Loucy (cell line): ENCODE results near the gene AGAP3.

Source experiments
- H2AFZ ChIP-seq: fragments of 200-600 bp; sonication (generic); 2 replicates; pipeline ENCODE4 v1.6.0; 2016; ENCODE audit warnings: antibody characterized with exemption, mild to moderate bottlenecking, low read length, moderate library complexity
- H3F3A ChIP-seq: fragments of 200-600 bp; 2 replicates; pipeline ENCODE4 v1.6.0; 2016; ENCODE audit warnings: antibody characterized with exemption, low read depth, mild to moderate bottlenecking
- H3K27me3 ChIP-seq: fragments of 200-600 bp; sonication (generic); 2 replicates; pipeline ENCODE4 v1.6.1; 2014; ENCODE audit warnings: low read length, mild to moderate bottlenecking; ENCODE audit not compliant: insufficient read depth, poor library complexity, severe bottlenecking
- H3K36me3 ChIP-seq: fragments of 200-600 bp; sonication (generic); 2 replicates; pipeline ENCODE4 v1.6.1; 2016; ENCODE audit warnings: low read length; ENCODE audit not compliant: insufficient read depth
- H3K4me1 ChIP-seq: fragments of 200-600 bp; sonication (generic); 2 replicates; pipeline ENCODE4 v1.5.1; 2014; ENCODE audit warnings: low read length, mild to moderate bottlenecking; ENCODE audit not compliant: insufficient read depth, poor library complexity, severe bottlenecking
- H3K4me2 ChIP-seq: fragments of 200-600 bp; sonication (generic); 2 replicates; pipeline ENCODE4 v1.6.0; 2014; ENCODE audit warnings: antibody characterized with exemption, low read length, low read depth, mild to moderate bottlenecking; ENCODE audit not compliant: poor library complexity, severe bottlenecking
- H3K4me3 ChIP-seq: fragments of 200-600 bp; sonication (generic); 2 replicates; pipeline ENCODE4 v1.5.1; 2014; ENCODE audit warnings: low read length, mild to moderate bottlenecking, mixed read lengths; ENCODE audit not compliant: poor library complexity, severe bottlenecking
- H3K79me2 ChIP-seq: fragments of 200-600 bp; sonication (generic); 2 replicates; pipeline ENCODE4 v1.6.1; 2014; ENCODE audit warnings: low read length; ENCODE audit not compliant: insufficient read depth
- H3K9ac ChIP-seq: fragments of 200-600 bp; sonication (generic); 2 replicates; pipeline ENCODE4 v1.6.0; 2014; ENCODE audit warnings: mild to moderate bottlenecking, low read depth, low read length, moderate library complexity; ENCODE audit not compliant: poor library complexity, severe bottlenecking
- H3K9me2 ChIP-seq: fragments of 200-600 bp; sonication (generic); replicated peaks from 2 replicates; pipeline ENCODE4 v1.6.1; 2016; ENCODE audit warnings: low read depth, low read length, mixed read lengths
- H3K9me3 ChIP-seq: fragments of 200-600 bp; sonication (generic); 2 replicates; pipeline ENCODE4 v1.6.1; 2014; ENCODE audit warnings: mild to moderate bottlenecking, antibody characterized with exemption, low read length, low read depth; ENCODE audit not compliant: insufficient read depth
- H4K20me1 ChIP-seq: fragments of 200-600 bp; sonication (generic); 2 replicates; pipeline ENCODE4 v1.6.0; 2014; ENCODE audit warnings: antibody characterized with exemption, low read length, mild to moderate bottlenecking; ENCODE audit not compliant: insufficient read depth, poor library complexity, severe bottlenecking
- EZH2phosphoT487 ChIP-seq: fragments of 200-600 bp; IDR thresholded peaks from 2 replicates; pipeline ENCODE4 v1.6.1; 2018; ENCODE audit warnings: antibody characterized with exemption, mild to moderate bottlenecking, moderate library complexity, borderline replicate concordance
- TF ChIP-seq, protein P1 (sequence below): fragments of 200-600 bp; sonication (generic); conservative IDR thresholded peaks from 2 replicates; pipeline ENCODE4 v1.5.1; 2014; ENCODE audit warnings: mild to moderate bottlenecking, antibody characterized with exemption, low read length

The AGAP3 gene

DNA sequence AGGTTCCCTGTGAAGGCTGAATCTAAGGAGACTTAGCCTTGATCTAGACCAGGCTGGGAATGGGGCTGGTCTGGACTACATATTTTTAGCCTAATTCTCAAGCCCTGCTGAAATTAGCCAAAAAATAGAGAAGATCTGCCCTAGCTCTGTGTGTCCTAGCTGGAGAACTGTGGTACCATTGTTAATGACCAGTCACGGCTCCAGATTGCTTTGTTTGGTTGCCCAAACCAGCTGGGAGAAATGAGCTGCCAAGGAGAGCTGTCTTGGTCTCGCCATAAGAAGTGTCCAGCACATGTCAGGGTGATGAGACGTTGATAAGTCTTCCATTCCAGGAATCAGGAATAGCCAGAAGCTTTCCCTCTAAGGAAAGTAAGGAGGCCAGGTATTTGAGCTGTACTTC is 60.5 kb downstream of the AGAP3 start:
- Histone ChIP-seq H3K27me3 (no peaks in the 10 kb centered on the region), H3K4me2 (no peak overlapping the region), H3K36me3 (peaks cover 12% of the 10 kb centered on the region; the same call in 1 of the 2 replicates), H3K9me3 (no peaks in the 10 kb centered on the region), H4K20me1 (no peaks in the 10 kb centered on the region), H2AFZ (no peak overlapping the region), H3K4me3 (no peak overlapping the region), H3K9me2 (no peaks in the 10 kb centered on the region), H3K79me2 (no peaks in the 10 kb centered on the region), H3K4me1 (no peaks in the 10 kb centered on the region), H3F3A (no peaks in the 10 kb centered on the region), H3K9ac (no peak overlapping the region)
- no peak for TF ChIP-seq EZH2phosphoT487
- TF ChIP-seq, protein P1, sequence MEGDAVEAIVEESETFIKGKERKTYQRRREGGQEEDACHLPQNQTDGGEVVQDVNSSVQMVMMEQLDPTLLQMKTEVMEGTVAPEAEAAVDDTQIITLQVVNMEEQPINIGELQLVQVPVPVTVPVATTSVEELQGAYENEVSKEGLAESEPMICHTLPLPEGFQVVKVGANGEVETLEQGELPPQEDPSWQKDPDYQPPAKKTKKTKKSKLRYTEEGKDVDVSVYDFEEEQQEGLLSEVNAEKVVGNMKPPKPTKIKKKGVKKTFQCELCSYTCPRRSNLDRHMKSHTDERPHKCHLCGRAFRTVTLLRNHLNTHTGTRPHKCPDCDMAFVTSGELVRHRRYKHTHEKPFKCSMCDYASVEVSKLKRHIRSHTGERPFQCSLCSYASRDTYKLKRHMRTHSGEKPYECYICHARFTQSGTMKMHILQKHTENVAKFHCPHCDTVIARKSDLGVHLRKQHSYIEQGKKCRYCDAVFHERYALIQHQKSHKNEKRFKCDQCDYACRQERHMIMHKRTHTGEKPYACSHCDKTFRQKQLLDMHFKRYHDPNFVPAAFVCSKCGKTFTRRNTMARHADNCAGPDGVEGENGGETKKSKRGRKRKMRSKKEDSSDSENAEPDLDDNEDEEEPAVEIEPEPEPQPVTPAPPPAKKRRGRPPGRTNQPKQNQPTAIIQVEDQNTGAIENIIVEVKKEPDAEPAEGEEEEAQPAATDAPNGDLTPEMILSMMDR: no peak

DNA sequence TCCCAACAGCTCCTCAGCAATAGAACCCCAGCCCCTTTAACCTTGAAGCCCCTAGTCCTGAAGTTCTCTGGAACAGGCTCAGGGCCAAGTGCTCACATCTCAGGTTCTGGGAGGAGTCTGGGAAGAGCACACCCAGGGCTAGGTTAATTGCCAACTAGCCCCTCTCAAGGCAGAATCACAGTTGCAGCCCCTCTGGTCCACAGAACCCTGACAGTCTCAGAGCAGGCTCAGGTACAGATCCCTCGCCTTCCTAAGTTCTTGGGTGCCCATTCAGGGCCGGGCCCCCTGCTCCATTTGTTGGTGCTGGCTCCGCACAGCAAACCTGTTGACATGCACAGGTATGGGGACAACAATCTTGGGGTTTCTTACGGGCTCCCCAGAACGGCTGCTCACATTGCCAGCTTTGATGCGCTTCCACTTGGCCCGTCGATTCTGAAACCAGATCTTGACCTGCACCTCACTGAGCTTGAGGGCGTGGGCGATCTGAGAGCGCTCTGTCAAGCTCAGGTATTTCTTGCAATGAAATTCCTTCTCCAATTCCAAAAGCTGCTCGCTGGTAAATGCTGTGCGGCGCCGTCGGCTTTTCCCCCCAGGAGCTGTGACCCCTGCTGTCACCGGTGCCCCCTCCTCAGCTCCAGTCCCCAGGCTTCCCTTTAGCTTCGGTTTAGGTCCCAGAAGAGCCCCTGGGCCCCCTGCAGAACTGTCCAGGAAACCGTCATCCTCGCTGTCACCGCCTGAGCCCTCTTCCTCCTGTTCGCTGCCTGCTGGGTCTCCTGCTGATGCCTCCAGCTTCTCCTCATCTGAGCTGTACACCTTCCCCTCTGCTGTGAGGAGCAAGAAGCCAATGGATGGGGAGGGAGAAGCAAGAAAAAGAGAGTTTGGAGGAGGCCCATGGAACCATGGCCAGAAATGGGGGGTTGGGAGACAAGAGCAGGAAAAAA is 62.3 kb downstream of the AGAP3 start:
- Histone ChIP-seq H3K27me3 (no peaks in the 10 kb centered on the region), H3K9me3 (no peaks in the 10 kb centered on the region), H2AFZ (no peak overlapping the region), H3K36me3 (peaks cover 7% of the 10 kb centered on the region; the same call in 1 of the 2 replicates), H3K9ac (no peak overlapping the region), H3K4me3 (no peak overlapping the region), H3K4me1 (no peaks in the 10 kb centered on the region), H3K79me2 (no peaks in the 10 kb centered on the region), H4K20me1 (no peaks in the 10 kb centered on the region), H3F3A (no peaks in the 10 kb centered on the region), H3K9me2 (no peaks in the 10 kb centered on the region), H3K4me2 (no peak overlapping the region)
- TF ChIP-seq, protein P1: no peak
- TF ChIP-seq EZH2phosphoT487: no peak

DNA sequence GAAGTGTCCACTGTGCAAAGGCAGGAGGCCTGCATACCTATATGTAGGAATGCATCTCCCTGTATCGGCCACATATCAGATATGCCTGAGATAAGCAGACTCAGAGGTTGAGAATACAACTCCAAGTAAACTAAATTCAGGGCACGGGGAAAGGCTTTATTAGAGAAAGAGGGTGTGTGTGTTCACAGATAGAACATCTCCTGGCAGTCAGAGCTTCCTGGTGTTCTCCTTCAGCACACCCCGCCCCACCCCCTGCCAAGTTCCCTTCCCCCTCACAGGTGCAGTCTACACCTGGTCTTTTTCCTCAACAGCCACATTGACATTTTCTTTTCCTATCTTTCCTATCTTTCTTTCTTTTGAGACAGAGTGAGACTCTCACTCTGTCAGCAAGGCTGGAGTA is 64.1 kb downstream of the AGAP3 start:
- Histone ChIP-seq H3K4me3 (no peak overlapping the region), H4K20me1 (no peaks in the 10 kb centered on the region), H3K9me2 (no peaks in the 10 kb centered on the region), H3K4me2 (no peak overlapping the region), H3K36me3 (no peaks in the 10 kb centered on the region), H2AFZ (no peak overlapping the region), H3F3A (no peaks in the 10 kb centered on the region), H3K4me1 (no peaks in the 10 kb centered on the region), H3K27me3 (no peaks in the 10 kb centered on the region), H3K79me2 (no peaks in the 10 kb centered on the region), H3K9ac (no peak overlapping the region), H3K9me3 (no peaks in the 10 kb centered on the region)
- TF ChIP-seq, protein P1: no peak
- TF ChIP-seq EZH2phosphoT487: no peak
